ENCODE measurements around the gene PPWD1. TPM values are rescaled to one million over a fixed set of nuclear protein-coding genes. Genes with fewer than 3 reads are reported as not detected.

The PPWD1 gene
- total and polyA plus RNA-seq, 2 of the 13 experiments (the other 11 are each of a cell fraction or from before 2014, with no cell fraction given): 7.4 to 44.3 TPM

- TF ChIP-seq ZNF512 (CRISPR knock-in tag; IDR thresholded peaks at IDR 0.05): no peak
- TF ChIP-seq RARA (CRISPR knock-in tag; IDR thresholded peaks at IDR 0.05): no peak
- no peak for TF ChIP-seq SIX1 (CRISPR knock-in tag; IDR thresholded peaks at IDR 0.05; ENCODE audit: borderline replicate concordance)
Measured at GRCh38 chr5:65548281-65548680, 14.8 kb upstream of the PPWD1 start (continued).

- Histone ChIP-seq H3K4me3 (replicated peaks in 1 of 3; ENCODE audit: insufficient read depth in 1 of 3, low read depth in 2 of 3, low read length in 3 of 3) (no peak overlapping the region), H3K4me1 (ENCODE audit: insufficient read depth, low read length) (peaks cover 22% of the 10 kb centered on the region), H3K4me2 (ENCODE audit: low read depth, low read length) (no peak overlapping the region), H4K20me1 (ENCODE audit: insufficient read depth, low read length) (no peaks in the 10 kb centered on the region), H2AFZ (ENCODE audit: low read length) (no peak overlapping the region), H3K9me3 (ENCODE audit: low read length) (no peaks in the 10 kb centered on the region), H3K79me2 (ENCODE audit: insufficient read depth, low read length) (no peaks in the 10 kb centered on the region), H3K27me3 (ENCODE audit: control insufficient read depth in 1 of 2, insufficient read depth in 2 of 2, low read length in 2 of 2) (no peaks in the 10 kb centered on the region), H3K9ac (ENCODE audit: insufficient read depth, low read depth, low read length) (no peak overlapping the region), H3K27ac (ENCODE audit: extremely low read length, insufficient read depth, low read length) (no peak overlapping the region), H3K36me3 (replicated peaks in 1 of 2; ENCODE audit: control insufficient read depth in 1 of 2, insufficient read depth in 2 of 2, low read length in 2 of 2) (peaks cover 2 to 14% of the 10 kb centered on the region in 2 experiments; a peak in 4 of 5 replicates)
- in situ Hi-C loops (cut with HindIII; ENCODE audit: extremely low pct_ligation_motif_present, low pct_unique_long_range_greater_than_20kb) (no loop called here), intact Hi-C loops (cut with micrococcal nuclease; ENCODE audit: unreplicated experiment) (no loop called here)
- ATAC-seq (no peak), FAIRE-seq (no peak), DNase-seq (ENCODE audit: low spot score) (no peak)
- TF ChIP-seq TEF (CRISPR knock-in tag; IDR thresholded peaks at IDR 0.05): no peak
- ChIA-PET POLR2A (no interaction called here), CTCF (ENCODE audit: low intra/inter-chr PET ratio, low total read pairs) (no interaction called here)
- BruUV-seq (replicated peaks): no TSS peak
- WGBS (ENCODE audit: low lambda C conversion rate): 76% methylated on average over 5 of the region's 5 CpGs
Measured at GRCh38 chr5:65553941-65554340, 9.2 kb upstream of the PPWD1 start.

- no TSS peak for BruUV-seq (replicated peaks)
- CTCF ChIA-PET (ENCODE audit: low intra/inter-chr PET ratio, low total read pairs): no interaction called here
- TF ChIP-seq PREB (CRISPR knock-in tag; IDR thresholded peaks at IDR 0.05) (no peak), ZNF343 (CRISPR knock-in tag; IDR thresholded peaks at IDR 0.05) (no peak), ARNTL (CRISPR knock-in tag; IDR thresholded peaks at IDR 0.05) (no peak), GTF3A (CRISPR knock-in tag; conservative IDR thresholded peaks at IDR 0.05) (no peak), NAIF1 (CRISPR knock-in tag; IDR thresholded peaks at IDR 0.05; ENCODE audit: borderline replicate concordance) (no peak), HIVEP1 (CRISPR knock-in tag; IDR thresholded peaks at IDR 0.05) (no peak), DMTF1 (CRISPR knock-in tag; IDR thresholded peaks at IDR 0.05) (no peak), ZNF782 (CRISPR knock-in tag; IDR thresholded peaks at IDR 0.05; ENCODE audit: borderline replicate concordance) (no peak)
Measured at GRCh38 chr5:65555287-65555686, 7.8 kb upstream of the PPWD1 start.

More at GRCh38 chr5:65555287-65555686, 7.8 kb upstream of the PPWD1 start:
- Histone ChIP-seq H2AFZ (ENCODE audit: low read length) (no peak overlapping the region), H3K4me3 (replicated peaks in 1 of 3; ENCODE audit: insufficient read depth in 1 of 3, low read depth in 2 of 3, low read length in 3 of 3) (no peak overlapping the region), H3K36me3 (replicated peaks in 1 of 2; ENCODE audit: control insufficient read depth in 1 of 2, insufficient read depth in 2 of 2, low read length in 2 of 2) (peaks cover 2 to 11% of the 10 kb centered on the region in 2 experiments; a peak in 4 of 5 replicates), H4K20me1 (ENCODE audit: insufficient read depth, low read length) (no peaks in the 10 kb centered on the region), H3K27me3 (ENCODE audit: control insufficient read depth in 1 of 2, insufficient read depth in 2 of 2, low read length in 2 of 2) (no peaks in the 10 kb centered on the region), H3K9ac (ENCODE audit: insufficient read depth, low read depth, low read length) (no peak overlapping the region), H3K27ac (ENCODE audit: extremely low read length, insufficient read depth, low read length) (no peak overlapping the region), H3K79me2 (ENCODE audit: insufficient read depth, low read length) (peaks cover 2% of the 10 kb centered on the region), H3K4me2 (ENCODE audit: low read depth, low read length) (no peak overlapping the region), H3K9me3 (ENCODE audit: low read length) (no peaks in the 10 kb centered on the region), H3K4me1 (ENCODE audit: insufficient read depth, low read length) (peaks cover 22% of the 10 kb centered on the region)
- DNase-seq (ENCODE audit: low spot score) (no peak), ATAC-seq (no peak), FAIRE-seq (no peak)
- intact Hi-C loops (cut with micrococcal nuclease; ENCODE audit: unreplicated experiment): no loop called here
- POLR2A ChIA-PET: interaction anchor here (1.5 kb wide), 1 partner anchor 8 kb away, joined by 4 read pairs; the partner anchor contains the start of genes CENPK and PPWD1
- in situ Hi-C loops (cut with HindIII; ENCODE audit: extremely low pct_ligation_motif_present, low pct_unique_long_range_greater_than_20kb): no loop called here

Measured in HepG2 (cell line).